Measurements from ENCODE around the gene SERPING1.

The SERPING1 gene

GRCh38 chr11:57641011-57641807 is 43.7 kb downstream of the SERPING1 start:
- TF ChIP-seq, protein P1, sequence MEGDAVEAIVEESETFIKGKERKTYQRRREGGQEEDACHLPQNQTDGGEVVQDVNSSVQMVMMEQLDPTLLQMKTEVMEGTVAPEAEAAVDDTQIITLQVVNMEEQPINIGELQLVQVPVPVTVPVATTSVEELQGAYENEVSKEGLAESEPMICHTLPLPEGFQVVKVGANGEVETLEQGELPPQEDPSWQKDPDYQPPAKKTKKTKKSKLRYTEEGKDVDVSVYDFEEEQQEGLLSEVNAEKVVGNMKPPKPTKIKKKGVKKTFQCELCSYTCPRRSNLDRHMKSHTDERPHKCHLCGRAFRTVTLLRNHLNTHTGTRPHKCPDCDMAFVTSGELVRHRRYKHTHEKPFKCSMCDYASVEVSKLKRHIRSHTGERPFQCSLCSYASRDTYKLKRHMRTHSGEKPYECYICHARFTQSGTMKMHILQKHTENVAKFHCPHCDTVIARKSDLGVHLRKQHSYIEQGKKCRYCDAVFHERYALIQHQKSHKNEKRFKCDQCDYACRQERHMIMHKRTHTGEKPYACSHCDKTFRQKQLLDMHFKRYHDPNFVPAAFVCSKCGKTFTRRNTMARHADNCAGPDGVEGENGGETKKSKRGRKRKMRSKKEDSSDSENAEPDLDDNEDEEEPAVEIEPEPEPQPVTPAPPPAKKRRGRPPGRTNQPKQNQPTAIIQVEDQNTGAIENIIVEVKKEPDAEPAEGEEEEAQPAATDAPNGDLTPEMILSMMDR (IDR thresholded peaks at IDR 0.05; ENCODE audit: borderline replicate concordance, insufficient read depth, low read depth, low read length), result peak; percentile 49
- no peak overlapping the region for H3K4me3 ChIP-seq (ENCODE audit: low read depth, low read length)

DNA sequence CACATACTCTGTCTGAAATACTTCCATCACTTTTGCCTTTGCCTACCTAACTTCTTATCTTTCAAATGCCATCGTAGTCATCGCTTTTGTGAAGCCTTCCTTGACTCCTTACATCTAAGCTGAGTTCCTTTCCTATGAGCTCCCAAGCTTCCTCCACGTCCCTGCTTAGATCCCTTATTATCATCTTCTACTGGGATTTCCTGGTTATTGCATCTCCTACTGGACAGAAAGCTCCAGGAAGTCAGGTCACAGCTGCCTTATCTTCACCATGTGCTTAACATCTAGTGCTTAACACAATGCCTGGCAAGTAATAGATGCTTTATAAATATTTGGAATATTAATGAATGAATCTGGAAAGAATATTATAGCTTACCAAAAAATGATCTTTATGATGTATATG is 46.3 kb downstream of the SERPING1 start:
- TF ChIP-seq, protein P1 (IDR thresholded peaks at IDR 0.05; ENCODE audit: borderline replicate concordance, insufficient read depth, low read depth, low read length), result no peak
- no peak overlapping the region for H3K4me3 ChIP-seq (ENCODE audit: low read depth, low read length)

DNA sequence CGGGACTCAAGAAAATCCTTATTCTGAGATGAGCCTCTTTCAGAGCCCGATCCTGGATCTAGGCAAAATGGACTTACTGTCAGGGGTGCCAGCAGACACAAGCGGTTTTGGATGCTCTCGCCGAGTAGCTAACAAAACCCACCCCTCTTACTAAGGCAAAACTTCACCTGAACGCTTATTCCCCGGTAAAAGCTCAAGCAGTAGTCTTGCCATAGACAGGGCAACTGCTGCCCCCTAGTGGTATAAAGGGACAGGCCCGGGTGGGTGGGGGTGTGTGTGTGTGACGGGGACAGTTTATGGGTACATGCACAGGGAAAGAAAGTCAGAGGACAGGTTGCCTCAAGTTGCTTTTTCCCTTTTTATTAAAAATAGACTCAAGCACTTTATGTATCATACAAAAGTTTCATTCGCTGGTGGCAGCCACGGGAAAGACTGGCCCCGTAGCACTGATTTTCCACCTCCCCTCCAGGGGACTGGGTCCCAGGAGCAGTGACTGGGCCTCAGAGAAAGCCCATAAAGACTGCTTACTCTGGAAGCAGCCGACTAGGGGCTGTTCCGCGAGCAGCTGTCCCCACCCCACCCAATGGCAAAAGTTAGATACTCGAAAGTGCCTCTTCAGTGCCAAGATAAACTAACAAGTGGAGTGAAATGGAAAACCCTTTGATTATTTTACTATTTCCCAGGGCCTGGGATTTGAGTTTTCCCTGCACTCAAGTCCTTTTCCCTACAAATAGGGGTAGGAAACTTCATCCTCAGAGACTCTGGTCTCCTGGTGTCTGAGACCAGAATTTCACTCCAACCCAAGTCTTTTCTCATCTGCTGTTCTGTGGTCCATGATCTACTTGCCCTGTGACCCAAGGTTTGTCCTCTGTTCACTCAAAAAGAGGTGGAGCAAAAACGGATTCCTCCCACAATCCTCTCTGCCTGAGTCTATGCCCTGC is 47.5 kb downstream of the SERPING1 start:
- TF ChIP-seq, protein P1 (IDR thresholded peaks at IDR 0.05; ENCODE audit: borderline replicate concordance, insufficient read depth, low read depth, low read length), result peak; percentile 86

DNA sequence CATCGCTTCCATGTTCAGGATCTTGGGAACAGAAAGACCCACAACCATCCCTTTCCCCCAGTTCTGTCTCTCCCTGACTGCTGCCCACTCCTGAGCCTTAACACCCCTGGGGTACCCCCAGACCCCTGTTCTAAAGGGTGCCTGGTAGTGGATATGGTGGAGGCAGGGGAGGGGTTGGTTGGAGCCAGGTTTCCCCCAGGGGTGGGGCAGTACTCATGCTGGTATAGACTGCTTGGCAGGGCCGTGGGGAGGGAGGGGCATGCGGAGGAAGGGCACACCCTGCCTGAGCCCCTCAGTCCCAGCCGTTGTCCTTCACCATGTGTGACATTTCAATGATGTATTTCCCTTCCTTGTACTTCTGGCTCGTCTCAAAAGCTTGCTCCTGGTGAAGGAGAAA is 48.2 kb downstream of the SERPING1 start:
- H3K4me3 ChIP-seq (ENCODE audit: low read depth, low read length), result no peak overlapping the region
- TF ChIP-seq, protein P1 (IDR thresholded peaks at IDR 0.05; ENCODE audit: borderline replicate concordance, insufficient read depth, low read depth, low read length), result no peak

More for the DNA sequence above, 47.5 kb downstream of the SERPING1 start:
- H3K4me3 ChIP-seq (ENCODE audit: low read depth, low read length), result no peak overlapping the region

GRCh38 chr11:57646194-57646798 is 48.8 kb downstream of the SERPING1 start:
- TF ChIP-seq, protein P1 (IDR thresholded peaks at IDR 0.05; ENCODE audit: borderline replicate concordance, insufficient read depth, low read depth, low read length), result no peak
- H3K4me3 ChIP-seq (ENCODE audit: low read depth, low read length), result no peak overlapping the region

GRCh38 chr11:57646799-57647303 is 49.4 kb downstream of the SERPING1 start:
- no peak overlapping the region for H3K4me3 ChIP-seq (ENCODE audit: low read depth, low read length)
- TF ChIP-seq, protein P1 (IDR thresholded peaks at IDR 0.05; ENCODE audit: borderline replicate concordance, insufficient read depth, low read depth, low read length), result no peak
